ENCODE data around the gene RASGEF1C. TPM values are rescaled to one million over a fixed set of nuclear protein-coding genes. Genes with fewer than 3 reads are reported as not detected.

RASGEF1C gene
- total and polyA plus RNA-seq, 4 donors: 0.09 to 0.10 TPM; not detected in 2

- 75% methylated on average over 7 of the region's 7 CpGs for WGBS
- DNase-seq (ENCODE audit: low spot score): no peak
- H3K4me3 ChIP-seq (ENCODE audit: low read depth in 1 of 3, low read length in 3 of 3): no peak overlapping the region
- no peaks in the 10 kb centered on the region for H3K36me3 ChIP-seq (ENCODE audit: control insufficient read depth in 4 of 4, insufficient read depth in 3 of 4, low read depth in 1 of 4, low read length in 3 of 4)
- no peaks in the 10 kb centered on the region for H3K9me3 ChIP-seq (ENCODE audit: control insufficient read depth in 4 of 4, low read length in 3 of 4)
- no peak overlapping the region for H3K27ac ChIP-seq (ENCODE audit: low read depth in 1 of 2, low read length in 2 of 2)
- no peaks in the 10 kb centered on the region for H3K27me3 ChIP-seq (ENCODE audit: control insufficient read depth in 4 of 4, insufficient read depth in 4 of 4, low read length in 3 of 4)
- H3K9ac ChIP-seq (ENCODE audit: low read depth in 1 of 2, low read length in 2 of 2): peak overlapping the region in 1 of 2 donors; percentile 16
- TF ChIP-seq ATF3 (IDR thresholded peaks at IDR 0.05) (no peak), MAX (IDR thresholded peaks at IDR 0.05) (no peak), TAF1 (conservative IDR thresholded peaks at IDR 0.05) (no peak), NR2F2 (IDR thresholded peaks at IDR 0.05) (no peak), HNF4A (conservative IDR thresholded peaks at IDR 0.05) (no peak), YY1 (IDR thresholded peaks at IDR 0.05) (no peak), REST (IDR thresholded peaks at IDR 0.05) (no peak), JUND (IDR thresholded peaks at IDR 0.05) (no peak), SP1 (IDR thresholded peaks at IDR 0.05) (no peak), FOXA1 (IDR thresholded peaks at IDR 0.05) (no peak), FOXA2 (IDR thresholded peaks at IDR 0.05) (no peak)
- TF ChIP-seq, protein P1, sequence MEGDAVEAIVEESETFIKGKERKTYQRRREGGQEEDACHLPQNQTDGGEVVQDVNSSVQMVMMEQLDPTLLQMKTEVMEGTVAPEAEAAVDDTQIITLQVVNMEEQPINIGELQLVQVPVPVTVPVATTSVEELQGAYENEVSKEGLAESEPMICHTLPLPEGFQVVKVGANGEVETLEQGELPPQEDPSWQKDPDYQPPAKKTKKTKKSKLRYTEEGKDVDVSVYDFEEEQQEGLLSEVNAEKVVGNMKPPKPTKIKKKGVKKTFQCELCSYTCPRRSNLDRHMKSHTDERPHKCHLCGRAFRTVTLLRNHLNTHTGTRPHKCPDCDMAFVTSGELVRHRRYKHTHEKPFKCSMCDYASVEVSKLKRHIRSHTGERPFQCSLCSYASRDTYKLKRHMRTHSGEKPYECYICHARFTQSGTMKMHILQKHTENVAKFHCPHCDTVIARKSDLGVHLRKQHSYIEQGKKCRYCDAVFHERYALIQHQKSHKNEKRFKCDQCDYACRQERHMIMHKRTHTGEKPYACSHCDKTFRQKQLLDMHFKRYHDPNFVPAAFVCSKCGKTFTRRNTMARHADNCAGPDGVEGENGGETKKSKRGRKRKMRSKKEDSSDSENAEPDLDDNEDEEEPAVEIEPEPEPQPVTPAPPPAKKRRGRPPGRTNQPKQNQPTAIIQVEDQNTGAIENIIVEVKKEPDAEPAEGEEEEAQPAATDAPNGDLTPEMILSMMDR (IDR thresholded peaks at IDR 0.05; ENCODE audit: low read depth, low read length, missing input control): no peak
- peaks cover 0 to 15% (median 8%) of the 10 kb centered on the region in 4 donors for H3K4me1 ChIP-seq (ENCODE audit: control insufficient read depth in 4 of 4, insufficient read depth in 4 of 4, low read length in 3 of 4)
These were observed 123.2 kb downstream of the RASGEF1C start for GRCh38 chr5:180085837-180086236.

DNA sequence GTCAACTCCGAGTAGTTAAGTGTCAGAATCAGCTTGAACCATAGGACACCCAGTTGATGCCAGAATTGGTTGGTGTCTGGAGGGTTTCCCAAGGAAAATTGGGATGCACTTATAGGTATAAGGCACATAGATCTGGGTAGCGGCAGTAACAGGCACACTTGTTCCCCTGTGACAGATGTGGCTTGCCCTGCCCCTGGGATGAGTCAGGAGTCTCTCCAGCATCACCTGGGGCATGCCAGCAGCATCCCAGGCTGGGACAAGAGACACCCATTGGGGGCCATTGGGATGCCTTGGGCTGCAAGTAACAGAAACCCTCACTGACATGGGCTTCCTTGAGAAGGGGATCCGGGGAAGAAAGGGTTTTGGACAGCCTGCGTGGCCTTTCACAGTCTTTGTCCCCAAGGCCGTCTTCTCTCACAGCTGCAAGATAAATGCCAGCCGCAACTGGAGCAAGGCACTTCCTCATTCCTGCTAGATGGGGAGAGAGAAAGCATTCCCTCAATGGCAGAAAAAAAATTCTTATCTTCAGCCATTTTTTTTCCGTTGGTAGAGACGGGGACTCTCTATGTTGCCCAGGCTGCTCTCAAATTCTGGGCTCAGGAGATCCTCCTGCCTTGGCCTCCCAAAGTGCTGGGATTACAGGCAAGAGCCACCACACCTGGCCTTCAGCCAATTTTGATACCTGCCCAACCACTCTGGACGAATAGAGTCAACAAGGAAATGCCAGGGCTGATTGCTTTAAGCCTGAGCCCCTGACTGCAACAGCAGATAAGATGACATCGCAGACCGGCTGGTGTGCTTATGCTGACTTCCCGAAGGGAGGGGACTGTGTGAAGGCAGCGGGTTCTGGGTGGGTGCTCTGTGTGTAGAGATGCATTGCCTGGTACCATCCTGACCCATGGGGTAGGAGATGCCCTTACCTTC, 124.1 kb downstream of the RASGEF1C start:
- no peaks in the 10 kb centered on the region for H3K9me3 ChIP-seq (ENCODE audit: control insufficient read depth in 4 of 4, low read length in 3 of 4)
- H3K4me3 ChIP-seq (ENCODE audit: low read depth in 1 of 3, low read length in 3 of 3): no peak overlapping the region
- peaks cover 0 to 13% (median 9%) of the 10 kb centered on the region in 4 donors for H3K4me1 ChIP-seq (ENCODE audit: control insufficient read depth in 4 of 4, insufficient read depth in 4 of 4, low read length in 3 of 4)
- 54% methylated on average over 13 of the region's 13 CpGs for WGBS
- H3K9ac ChIP-seq (ENCODE audit: low read depth in 1 of 2, low read length in 2 of 2): no peak overlapping the region
- TF ChIP-seq YY1 (IDR thresholded peaks at IDR 0.05) (no peak), REST (IDR thresholded peaks at IDR 0.05) (no peak), HNF4A (conservative IDR thresholded peaks at IDR 0.05) (no peak)
- TF ChIP-seq, protein P2, sequence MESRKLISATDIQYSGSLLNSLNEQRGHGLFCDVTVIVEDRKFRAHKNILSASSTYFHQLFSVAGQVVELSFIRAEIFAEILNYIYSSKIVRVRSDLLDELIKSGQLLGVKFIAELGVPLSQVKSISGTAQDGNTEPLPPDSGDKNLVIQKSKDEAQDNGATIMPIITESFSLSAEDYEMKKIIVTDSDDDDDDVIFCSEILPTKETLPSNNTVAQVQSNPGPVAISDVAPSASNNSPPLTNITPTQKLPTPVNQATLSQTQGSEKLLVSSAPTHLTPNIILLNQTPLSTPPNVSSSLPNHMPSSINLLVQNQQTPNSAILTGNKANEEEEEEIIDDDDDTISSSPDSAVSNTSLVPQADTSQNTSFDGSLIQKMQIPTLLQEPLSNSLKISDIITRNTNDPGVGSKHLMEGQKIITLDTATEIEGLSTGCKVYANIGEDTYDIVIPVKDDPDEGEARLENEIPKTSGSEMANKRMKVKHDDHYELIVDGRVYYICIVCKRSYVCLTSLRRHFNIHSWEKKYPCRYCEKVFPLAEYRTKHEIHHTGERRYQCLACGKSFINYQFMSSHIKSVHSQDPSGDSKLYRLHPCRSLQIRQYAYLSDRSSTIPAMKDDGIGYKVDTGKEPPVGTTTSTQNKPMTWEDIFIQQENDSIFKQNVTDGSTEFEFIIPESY (IDR thresholded peaks at IDR 0.05): no peak
- no peak for DNase-seq (ENCODE audit: low spot score)
- H3K36me3 ChIP-seq (ENCODE audit: control insufficient read depth in 4 of 4, insufficient read depth in 3 of 4, low read depth in 1 of 4, low read length in 3 of 4): no peaks in the 10 kb centered on the region
- H3K27me3 ChIP-seq (ENCODE audit: control insufficient read depth in 4 of 4, insufficient read depth in 4 of 4, low read length in 3 of 4): no peaks in the 10 kb centered on the region
- H3K27ac ChIP-seq (ENCODE audit: low read depth in 1 of 2, low read length in 2 of 2): no peak overlapping the region

Measured in liver (tissue), 9 donors.